AG10803 (cell line): ENCODE results near the gene CREBBP.

Source experiments
- DNase-seq: peaks from one replicate; pipeline ENCODE4 v3.0.0; 2010; ENCODE audit warnings: low read depth
- H3K4me3 ChIP-seq: 2 replicates; pipeline ENCODE4 v1.5.1; 2011; ENCODE audit warnings: mild to moderate bottlenecking, low read length, control low read depth
- TF ChIP-seq, protein P1 (sequence below): conservative IDR thresholded peaks from 2 replicates; pipeline ENCODE4 v1.5.1; 2011; ENCODE audit warnings: mild to moderate bottlenecking, low read length, control low read depth, inconsistent platforms

The CREBBP gene

DNA sequence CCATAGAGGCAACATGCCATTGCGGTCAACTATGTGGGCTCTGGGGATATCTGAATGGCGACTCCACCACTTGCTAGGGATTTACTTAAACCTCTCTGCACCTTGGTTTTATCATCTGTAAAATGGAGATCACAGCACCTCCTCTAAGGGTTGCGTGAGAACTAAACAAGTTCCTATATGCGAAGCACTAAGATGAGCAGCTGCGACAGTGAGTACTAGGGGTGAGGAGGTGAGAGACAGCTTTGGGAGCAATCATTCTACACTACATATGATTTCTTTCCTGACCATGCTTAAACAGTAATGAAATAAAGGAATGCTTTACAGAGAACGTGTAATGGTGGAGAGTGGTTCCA lies 61.4 kb downstream of the CREBBP start:
- TF ChIP-seq, protein P1, sequence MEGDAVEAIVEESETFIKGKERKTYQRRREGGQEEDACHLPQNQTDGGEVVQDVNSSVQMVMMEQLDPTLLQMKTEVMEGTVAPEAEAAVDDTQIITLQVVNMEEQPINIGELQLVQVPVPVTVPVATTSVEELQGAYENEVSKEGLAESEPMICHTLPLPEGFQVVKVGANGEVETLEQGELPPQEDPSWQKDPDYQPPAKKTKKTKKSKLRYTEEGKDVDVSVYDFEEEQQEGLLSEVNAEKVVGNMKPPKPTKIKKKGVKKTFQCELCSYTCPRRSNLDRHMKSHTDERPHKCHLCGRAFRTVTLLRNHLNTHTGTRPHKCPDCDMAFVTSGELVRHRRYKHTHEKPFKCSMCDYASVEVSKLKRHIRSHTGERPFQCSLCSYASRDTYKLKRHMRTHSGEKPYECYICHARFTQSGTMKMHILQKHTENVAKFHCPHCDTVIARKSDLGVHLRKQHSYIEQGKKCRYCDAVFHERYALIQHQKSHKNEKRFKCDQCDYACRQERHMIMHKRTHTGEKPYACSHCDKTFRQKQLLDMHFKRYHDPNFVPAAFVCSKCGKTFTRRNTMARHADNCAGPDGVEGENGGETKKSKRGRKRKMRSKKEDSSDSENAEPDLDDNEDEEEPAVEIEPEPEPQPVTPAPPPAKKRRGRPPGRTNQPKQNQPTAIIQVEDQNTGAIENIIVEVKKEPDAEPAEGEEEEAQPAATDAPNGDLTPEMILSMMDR, result no peak
- DNase-seq, result no peak
- no peak overlapping the region for H3K4me3 ChIP-seq

GRCh38 chr16:3816326-3816725 lies 64.2 kb downstream of the CREBBP start:
- TF ChIP-seq, protein P1, result no peak
- no peak for DNase-seq
- H3K4me3 ChIP-seq, result no peak overlapping the region

- no peak for DNase-seq
- H3K4me3 ChIP-seq, result no peak overlapping the region
- TF ChIP-seq, protein P1, result no peak
These were observed 65.8 kb downstream of the CREBBP start for GRCh38 chr16:3814755-3815154.

DNA sequence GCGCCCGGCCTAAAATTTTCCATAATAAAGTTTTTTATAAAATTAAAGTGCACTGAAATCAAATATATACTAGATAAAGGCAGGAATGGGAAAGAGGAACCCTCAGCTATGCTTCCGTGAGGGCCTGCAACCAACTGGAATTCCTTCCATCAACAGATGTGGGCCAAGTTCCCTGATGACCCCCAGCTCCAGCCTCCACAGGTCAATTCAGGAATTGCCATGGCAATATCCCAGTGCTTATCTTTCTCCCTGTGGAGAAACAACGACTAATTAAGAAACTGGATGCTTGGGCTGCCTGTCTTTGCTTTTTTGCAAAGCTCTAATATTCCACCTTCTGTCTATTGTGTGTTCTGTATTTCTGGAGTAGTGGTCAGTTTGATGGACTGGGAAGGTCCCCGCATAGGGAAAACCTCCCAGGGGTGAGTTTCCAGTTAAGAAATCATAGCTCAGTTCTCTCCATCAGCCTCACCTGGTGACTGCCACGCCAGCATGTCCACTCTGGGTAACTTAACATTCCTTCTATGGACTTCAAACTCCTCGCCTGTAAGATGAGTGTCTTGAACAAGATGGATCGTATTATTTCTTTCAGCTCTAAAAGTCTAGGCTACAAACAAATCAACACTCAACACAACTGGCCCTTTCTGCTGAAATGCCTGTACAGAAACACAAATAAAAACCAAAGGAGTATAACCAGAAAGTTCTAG lies 67.9 kb downstream of the CREBBP start:
- no peak for DNase-seq
- TF ChIP-seq, protein P1, result no peak
- no peak overlapping the region for H3K4me3 ChIP-seq

DNA sequence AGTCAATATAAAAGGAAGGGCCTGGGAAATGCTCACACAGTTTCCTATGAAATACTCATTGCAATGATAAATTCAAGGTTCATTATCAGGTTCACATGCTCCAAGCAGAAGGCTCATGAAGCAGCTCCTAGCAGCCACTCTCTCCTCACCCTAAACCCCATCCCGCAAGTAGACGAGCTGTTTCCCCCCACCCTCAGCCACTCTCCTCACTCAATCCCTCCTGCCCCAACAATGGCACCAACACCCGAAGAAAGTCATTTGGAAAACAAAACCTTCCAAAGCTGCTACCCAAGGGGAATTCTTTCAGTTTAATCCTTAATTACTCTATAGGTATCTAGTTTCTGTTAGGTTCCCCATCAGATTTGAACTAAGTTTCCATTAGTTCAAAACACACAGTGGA lies 69.7 kb downstream of the CREBBP start:
- no peak for DNase-seq
- TF ChIP-seq, protein P1, result no peak
- H3K4me3 ChIP-seq, result no peak overlapping the region

DNA sequence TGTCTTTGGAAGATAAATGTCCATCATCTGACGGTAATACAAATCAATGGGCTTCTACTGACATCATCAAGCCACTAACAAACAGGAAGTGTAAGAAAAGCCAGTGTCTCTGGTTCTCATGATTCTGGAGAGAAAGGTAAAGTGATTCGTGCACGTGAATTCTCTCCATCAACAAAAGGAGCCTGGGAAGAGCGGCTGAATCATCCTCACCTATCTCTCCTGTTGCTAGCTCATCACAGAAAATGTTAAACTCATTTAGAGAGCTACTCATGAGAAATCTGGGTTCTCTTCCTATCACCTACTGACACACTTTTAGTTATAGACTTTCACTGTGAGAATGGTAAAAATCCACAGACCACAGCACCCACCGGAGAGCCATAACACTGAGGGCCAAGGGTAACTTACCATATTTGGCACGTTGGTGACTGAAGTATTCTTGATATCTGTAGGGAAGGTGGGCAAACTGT lies 70.3 kb downstream of the CREBBP start:
- H3K4me3 ChIP-seq, result no peak overlapping the region
- DNase-seq, result no peak
- TF ChIP-seq, protein P1, result no peak

DNA sequence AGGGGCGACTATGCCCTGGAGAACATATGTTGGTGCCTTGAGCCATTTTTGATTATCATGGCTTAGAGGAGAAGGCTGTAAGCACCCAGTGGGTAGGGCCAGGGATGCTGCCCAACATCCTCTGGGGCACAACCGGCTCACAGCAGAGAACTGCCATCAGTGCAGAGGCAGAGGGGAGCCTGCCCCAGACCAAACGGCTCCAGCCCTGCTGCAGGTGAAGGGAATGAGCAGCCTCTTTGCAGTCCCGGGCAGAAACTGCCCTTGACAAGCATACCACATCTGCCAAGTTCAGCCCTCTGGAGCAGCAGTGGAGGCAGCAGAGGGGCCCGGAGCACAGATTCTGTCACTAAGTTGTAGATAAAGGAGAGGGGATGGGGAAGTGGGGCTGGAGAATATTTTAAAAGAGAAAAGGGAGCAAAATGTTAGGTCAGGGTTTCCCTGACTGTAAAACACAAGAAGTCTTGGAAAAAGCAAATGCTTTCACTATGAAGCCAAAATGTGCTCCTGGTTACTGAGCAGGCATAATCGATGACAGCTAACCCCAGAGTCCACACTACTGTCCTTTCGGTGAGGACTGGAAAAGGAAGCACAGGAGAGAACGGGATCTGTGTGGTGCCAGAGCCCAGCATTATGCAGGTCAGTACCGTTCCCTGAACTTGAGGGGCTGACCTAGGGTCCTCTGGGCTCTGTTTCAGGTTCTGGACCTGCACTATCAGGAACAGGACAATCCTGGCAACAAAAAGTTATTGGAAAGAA lies 72.0 kb downstream of the CREBBP start:
- DNase-seq, result no peak
- TF ChIP-seq, protein P1, result no peak
- no peak overlapping the region for H3K4me3 ChIP-seq
